T-cell (primary cell): ENCODE data around the gene GALNT10. TPM values are rescaled to one million over a fixed set of nuclear protein-coding genes. Genes with fewer than 3 reads are reported as not detected.
"Not testable (repeated sequence)": the region's sequence is repeated elsewhere in the genome, so short reads cannot be mapped to it uniquely, and the experiment has no call there.

Experiments used
- ATAC-seq, 4 experiments: fragments of 200-7000 bp in 3 of 4; fragments of 150-1000 bp in 1 of 4; cut with Tn5 transposase; replicated peaks in 1 of 4; 1 replicate in 3 of 4; 2 replicates in 1 of 4; pipeline ENCODE4 v1.10.0; 2021; ENCODE audit warnings: moderate library complexity in 3 of 4, mild to moderate bottlenecking in 2 of 4, moderate number of reproducible peaks in 1 of 4
- CTCF ChIA-PET, 2 donors: fragments of 300-600 bp; sonication (Branson Sonifier 250); formaldehyde crosslinking; loops; one replicate each; lab custom pipeline; 2022; ENCODE audit warnings: antibody characterized with exemption in 2 of 2; lab: Charles Lee
- POLR2A ChIA-PET, 2 donors: fragments of 300-600 bp; sonication (Branson Sonifier 250); formaldehyde crosslinking; loops; one replicate each; lab custom pipeline; 2022; ENCODE audit warnings: antibody characterized with exemption in 2 of 2; lab: Charles Lee
- DNase-seq, 35 experiments: peaks; one replicate each; pipeline versions ENCODE4 v3.0.0 to v3.0.0-alpha.2; 2013 to 2023
- H3K27ac ChIP-seq: one replicate; pipeline ENCODE4 v1.5.1; 2013; ENCODE audit warnings: low read length
- H3K27me3 ChIP-seq, 2 experiments: replicated peaks in 1 of 2; 1 replicate in 1 of 2; 2 replicates in 1 of 2; pipeline versions ENCODE4 v1.6.1 to v1.7.0; 2013; ENCODE audit warnings: low read length in 1 of 2, mixed read lengths in 1 of 2; ENCODE audit not compliant: control insufficient read depth in 2 of 2, insufficient read depth in 2 of 2; ENCODE audit errors: extremely low read depth in 1 of 2
- H3K36me3 ChIP-seq, 2 donors: 1 replicate in 1 of 2; 2 replicates in 1 of 2; pipeline versions ENCODE4 v1.6.1 to v1.7.0; 2013; ENCODE audit warnings: low read length in 1 of 2; ENCODE audit not compliant: control insufficient read depth in 2 of 2, insufficient read depth in 1 of 2; ENCODE audit errors: extremely low read depth in 1 of 2
- H3K4me1 ChIP-seq, 2 experiments: 1 replicate in 1 of 2; 2 replicates in 1 of 2; pipeline versions ENCODE4 v1.6.1 to v1.7.0; 2013; ENCODE audit warnings: low read length in 2 of 2, mixed read lengths in 1 of 2; ENCODE audit not compliant: insufficient read depth in 2 of 2, control insufficient read depth in 1 of 2; ENCODE audit errors: extremely low read depth in 1 of 2
- H3K4me3 ChIP-seq, 2 donors: 1 replicate in 1 of 2; 2 replicates in 1 of 2; pipeline versions ENCODE4 v1.5.1 to v1.7.0; 2013; ENCODE audit warnings: mild to moderate bottlenecking in 2 of 2, low read length in 1 of 2, moderate library complexity in 1 of 2; ENCODE audit not compliant: control insufficient read depth in 1 of 2; ENCODE audit errors: extremely low read depth in 1 of 2
- H3K9me3 ChIP-seq: 2 replicates; pipeline ENCODE4 v1.7.0; 2013
- H3K27ac Mint-ChIP-seq, 2 donors: one replicate each; pipeline ENCODE4 v1.8.0; 2020 to 2021; ENCODE audit warnings: mild to moderate bottlenecking in 2 of 2, mixed read lengths in 2 of 2
- H3K27me3 Mint-ChIP-seq, 2 donors: one replicate each; pipeline ENCODE4 v1.8.0; 2021 to 2022; ENCODE audit warnings: mixed read lengths in 2 of 2
- H3K36me3 Mint-ChIP-seq: one replicate; pipeline ENCODE4 v1.8.0; 2021; ENCODE audit warnings: mixed read lengths
- H3K4me1 Mint-ChIP-seq, 3 donors: one replicate each; pipeline ENCODE4 v1.8.0; 2020 to 2022; ENCODE audit warnings: mixed read lengths in 3 of 3, mild to moderate bottlenecking in 1 of 3
- H3K4me3 Mint-ChIP-seq, 3 donors: one replicate each; pipeline ENCODE4 v1.8.0; 2020 to 2022; ENCODE audit warnings: mild to moderate bottlenecking in 3 of 3, mixed read lengths in 3 of 3, moderate library complexity in 3 of 3
- H3K9me3 Mint-ChIP-seq, 3 donors: one replicate each; pipeline ENCODE4 v1.8.0; 2020 to 2022; ENCODE audit warnings: mixed read lengths in 3 of 3
- WGBS: methylation state at CpG from one replicate; pipeline ENCODE4 v1.1.5; 2013; ENCODE audit warnings: missing lambda C conversion rate; ENCODE audit not compliant: insufficient coverage; 5-methylcytosine and 5-hydroxymethylcytosine counted together
- total RNA-seq, 35 experiments: library from RNA in 6 of 35; stranded (reverse) in 6 of 35; fragments of 120-200 nt in 1 of 35; gene quantifications; one replicate each; pipeline versions ENCODE4 v1.2.1 to v1.2.4 and lab custom pipeline; 2013 to 2026

GALNT10 gene
- total RNA-seq, 5 donors from 2014 or later (not counting 1 experiment from before 2014, with no cell fraction given): 26.9 to 62.7 (median 40.8) TPM

GRCh38 chr5:154150471-154150870 lies 40.1 kb upstream of the GALNT10 start:
- ATAC-seq, H3K4me3 Mint-ChIP-seq, H3K27ac ChIP-seq, H3K4me1 ChIP-seq, H3K36me3 Mint-ChIP-seq, H3K9me3 Mint-ChIP-seq, H3K4me3 ChIP-seq, CTCF ChIA-PET, POLR2A ChIA-PET, H3K27ac Mint-ChIP-seq, H3K36me3 ChIP-seq, DNase-seq, H3K9me3 ChIP-seq, H3K4me1 Mint-ChIP-seq, H3K27me3 ChIP-seq: not testable (repeated sequence)
- H3K27me3 Mint-ChIP-seq: peaks cover 20 to 24% of the 10 kb centered on the region in 2 donors
- 88% methylated on average over 1 of the region's 2 CpGs for WGBS

- no peaks in the 10 kb centered on the region for H3K36me3 Mint-ChIP-seq
- ChIA-PET CTCF (interaction anchor here (0.5 to 1.4 kb wide), 6 partner anchors 10 to 85 kb away, joined by 3 to 5 read pairs (median 3); no protein-coding TSS in a partner anchor), POLR2A (no interaction called here)
- H3K9me3 Mint-ChIP-seq: no peaks in the 10 kb centered on the region
- Histone ChIP-seq H3K36me3 (no peaks in the 10 kb centered on the region), H3K27ac (no peak overlapping the region), H3K4me3 (no peak overlapping the region), H3K9me3 (no peaks in the 10 kb centered on the region), H3K4me1 (no peaks in the 10 kb centered on the region), H3K27me3 (peaks cover 0 to 14% of the 10 kb centered on the region in 2 experiments)
- H3K27me3 Mint-ChIP-seq: peaks cover 17 to 24% of the 10 kb centered on the region in 2 donors
- no peak overlapping the region for H3K4me3 Mint-ChIP-seq
- no peaks in the 10 kb centered on the region for H3K4me1 Mint-ChIP-seq
- WGBS: 63% methylated on average over 4 of the region's 6 CpGs
- peak in 2 of 35 experiments; percentile 3 to 20 for DNase-seq
- no peak for ATAC-seq
- no peak overlapping the region for H3K27ac Mint-ChIP-seq
These were observed 32.8 kb upstream of the GALNT10 start for GRCh38 chr5:154157483-154158378.

- CTCF ChIA-PET: interaction anchor here (1.0 to 1.2 kb wide), 2 partner anchors 10 to 27 kb away, joined by 3 to 4 read pairs; no protein-coding TSS in a partner anchor
- no peak overlapping the region for H3K27ac Mint-ChIP-seq
- Histone ChIP-seq H3K27ac (no peak overlapping the region), H3K9me3 (no peaks in the 10 kb centered on the region), H3K27me3 (peaks cover 0 to 13% of the 10 kb centered on the region in 2 experiments), H3K4me3 (no peak overlapping the region), H3K36me3 (no peaks in the 10 kb centered on the region), H3K4me1 (no peaks in the 10 kb centered on the region)
- H3K4me1 Mint-ChIP-seq: no peaks in the 10 kb centered on the region
- POLR2A ChIA-PET: no interaction called here
- no peaks in the 10 kb centered on the region for H3K9me3 Mint-ChIP-seq
- H3K4me3 Mint-ChIP-seq: no peak overlapping the region
- ATAC-seq (no peak), DNase-seq (no peak)
- WGBS: 33% methylated on average over 1 of the region's 1 CpG
- H3K36me3 Mint-ChIP-seq: no peaks in the 10 kb centered on the region
- H3K27me3 Mint-ChIP-seq: peaks cover 12 to 23% of the 10 kb centered on the region in 2 donors
These were observed 32.2 kb upstream of the GALNT10 start for GRCh38 chr5:154158379-154158737.

GRCh38 chr5:154159343-154159742 lies 31.2 kb upstream of the GALNT10 start:
- H3K27ac ChIP-seq: no peak overlapping the region
- H3K9me3 ChIP-seq: no peaks in the 10 kb centered on the region
- H3K36me3 ChIP-seq: no peaks in the 10 kb centered on the region
- CTCF ChIA-PET: interaction anchor here in 1 of 2 donors (1.2 kb wide), 1 partner anchor 26 kb away, joined by 3 read pairs; no protein-coding TSS in a partner anchor
- POLR2A ChIA-PET: no interaction called here
- no peak for ATAC-seq
- Mint-ChIP-seq H3K4me3 (no peak overlapping the region), H3K36me3 (no peaks in the 10 kb centered on the region), H3K4me1 (no peaks in the 10 kb centered on the region), H3K9me3 (no peaks in the 10 kb centered on the region), H3K27me3 (peaks cover 14 to 22% of the 10 kb centered on the region in 2 donors), H3K27ac (no peak overlapping the region)
- H3K4me3 ChIP-seq: no peak overlapping the region
- no peak for DNase-seq
- no peaks in the 10 kb centered on the region for H3K4me1 ChIP-seq
- peaks cover 0 to 10% of the 10 kb centered on the region in 2 experiments for H3K27me3 ChIP-seq

GRCh38 chr5:154162539-154163151 lies 27.9 kb upstream of the GALNT10 start:
- Histone ChIP-seq H3K27ac (no peak overlapping the region), H3K4me1 (no peaks in the 10 kb centered on the region), H3K4me3 (no peak overlapping the region), H3K36me3 (no peaks in the 10 kb centered on the region), H3K9me3 (no peaks in the 10 kb centered on the region), H3K27me3 (peaks cover 0 to 18% of the 10 kb centered on the region in 2 experiments)
- H3K4me1 Mint-ChIP-seq: no peaks in the 10 kb centered on the region
- H3K27ac Mint-ChIP-seq: no peak overlapping the region
- WGBS: 81% methylated on average over 4 of the region's 6 CpGs
- peaks cover 16 to 26% of the 10 kb centered on the region in 2 donors for H3K27me3 Mint-ChIP-seq
- ATAC-seq (no peak), DNase-seq (no peak)
- CTCF ChIA-PET: interaction anchor here in 1 of 2 donors (1.4 kb wide), 1 partner anchor 91 kb away, joined by 6 read pairs; no protein-coding TSS in a partner anchor
- H3K4me3 Mint-ChIP-seq: no peak overlapping the region
- no peaks in the 10 kb centered on the region for H3K9me3 Mint-ChIP-seq
- H3K36me3 Mint-ChIP-seq: no peaks in the 10 kb centered on the region
- POLR2A ChIA-PET: no interaction called here

GRCh38 chr5:154163327-154164248 lies 26.9 kb upstream of the GALNT10 start:
- ChIA-PET CTCF (interaction anchor here in 1 of 2 donors (1.0 kb wide), 1 partner anchor 184 kb away, joined by 4 read pairs; no protein-coding TSS in a partner anchor), POLR2A (no interaction called here)
- H3K9me3 Mint-ChIP-seq: no peaks in the 10 kb centered on the region
- H3K27me3 Mint-ChIP-seq: peaks cover 15 to 26% of the 10 kb centered on the region in 2 donors
- Histone ChIP-seq H3K9me3 (no peaks in the 10 kb centered on the region), H3K27me3 (peaks cover 0 to 19% of the 10 kb centered on the region in 2 experiments), H3K27ac (no peak overlapping the region), H3K4me3 (no peak overlapping the region), H3K36me3 (no peaks in the 10 kb centered on the region), H3K4me1 (no peaks in the 10 kb centered on the region)
- WGBS: 75% methylated on average over 3 of the region's 4 CpGs
- ATAC-seq (no peak), DNase-seq (no peak)
- H3K36me3 Mint-ChIP-seq: no peaks in the 10 kb centered on the region
- H3K4me1 Mint-ChIP-seq: no peaks in the 10 kb centered on the region
- H3K27ac Mint-ChIP-seq: no peak overlapping the region
- no peak overlapping the region for H3K4me3 Mint-ChIP-seq
